HCT116 (cell line): ENCODE measurements around the gene HDAC8.

Experiments
- CBX3 ChIP-seq: IDR thresholded peaks from 2 replicates; pipeline ENCODE4 v1.6.1; 2012; ENCODE audit warnings: low read depth
- CEBPB ChIP-seq: IDR thresholded peaks from 2 replicates; pipeline ENCODE4 v1.6.1; 2012; ENCODE audit warnings: low read depth
- CTCF ChIP-seq, 3 experiments: fragments of 200-600 bp in 1 of 3; sonication (generic) in 1 of 3; IDR thresholded peaks in 2 of 3; conservative IDR thresholded peaks in 1 of 3; 2 replicates each; pipeline ENCODE4 v1.5.1; 2012 to 2017; ENCODE audit warnings: low read depth in 2 of 3, low read length in 2 of 3, antibody characterized with exemption in 1 of 3, borderline replicate concordance in 1 of 3, control low read depth in 1 of 3, mild to moderate bottlenecking in 1 of 3, mixed read lengths in 1 of 3, mixed run types in 1 of 3, moderate library complexity in 1 of 3; ENCODE audit not compliant: insufficient read depth in 1 of 3
- EZH2 ChIP-seq: fragments of 200-600 bp; sonication (generic); IDR thresholded peaks from 2 replicates; pipeline ENCODE4 v1.6.1; 2017; ENCODE audit warnings: antibody characterized with exemption, mixed run types
- FOSL1 ChIP-seq: IDR thresholded peaks from 2 replicates; pipeline ENCODE4 v1.6.1; 2012; ENCODE audit warnings: low read depth
- MAX ChIP-seq: IDR thresholded peaks from 2 replicates; pipeline ENCODE4 v1.6.1; 2012
- POLR2A ChIP-seq: IDR thresholded peaks from 2 replicates; pipeline ENCODE4 v1.7.0; 2011; ENCODE audit warnings: borderline replicate concordance; ENCODE audit not compliant: insufficient read depth, insufficient read length; ENCODE audit errors: extremely low read depth
- TCF7L2 ChIP-seq: IDR thresholded peaks from 2 replicates; pipeline ENCODE4 v1.7.0; 2011; ENCODE audit warnings: borderline replicate concordance, inconsistent platforms; ENCODE audit not compliant: insufficient read depth, insufficient read length; ENCODE audit errors: extremely low read depth
- ZNF274 ChIP-seq: fragments of 200-500 bp; sonication (Bioruptor generic); IDR thresholded peaks from 2 replicates; pipeline ENCODE4 v1.6.1; 2014; ENCODE audit warnings: mild to moderate bottlenecking, low read depth, low read length, inconsistent platforms
- TF ChIP-seq, protein P1 (sequence below): IDR thresholded peaks from 2 replicates; pipeline ENCODE4 v1.6.1; 2012

- TF ChIP-seq EZH2 (no peak), CBX3 (no peak), CTCF (IDR thresholded peaks at IDR 0.05 in 2 of 3, conservative IDR thresholded peaks at IDR 0.05 in 1 of 3; ENCODE audit: borderline replicate concordance in 1 of 3, insufficient read depth in 1 of 3, low read depth in 2 of 3, low read length in 2 of 3) (no peak), MAX (no peak), POLR2A (no peak), TCF7L2 (no peak), CEBPB (no peak), ZNF274 (no peak), FOSL1 (no peak)
- TF ChIP-seq, protein P1, sequence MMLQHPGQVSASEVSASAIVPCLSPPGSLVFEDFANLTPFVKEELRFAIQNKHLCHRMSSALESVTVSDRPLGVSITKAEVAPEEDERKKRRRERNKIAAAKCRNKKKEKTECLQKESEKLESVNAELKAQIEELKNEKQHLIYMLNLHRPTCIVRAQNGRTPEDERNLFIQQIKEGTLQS, result no peak
Measured at GRCh38 chrX:72569786-72570185, 2.9 kb downstream of the HDAC8 start.
